ENCODE data around the gene SYNGR3.

SYNGR3 gene

DNA sequence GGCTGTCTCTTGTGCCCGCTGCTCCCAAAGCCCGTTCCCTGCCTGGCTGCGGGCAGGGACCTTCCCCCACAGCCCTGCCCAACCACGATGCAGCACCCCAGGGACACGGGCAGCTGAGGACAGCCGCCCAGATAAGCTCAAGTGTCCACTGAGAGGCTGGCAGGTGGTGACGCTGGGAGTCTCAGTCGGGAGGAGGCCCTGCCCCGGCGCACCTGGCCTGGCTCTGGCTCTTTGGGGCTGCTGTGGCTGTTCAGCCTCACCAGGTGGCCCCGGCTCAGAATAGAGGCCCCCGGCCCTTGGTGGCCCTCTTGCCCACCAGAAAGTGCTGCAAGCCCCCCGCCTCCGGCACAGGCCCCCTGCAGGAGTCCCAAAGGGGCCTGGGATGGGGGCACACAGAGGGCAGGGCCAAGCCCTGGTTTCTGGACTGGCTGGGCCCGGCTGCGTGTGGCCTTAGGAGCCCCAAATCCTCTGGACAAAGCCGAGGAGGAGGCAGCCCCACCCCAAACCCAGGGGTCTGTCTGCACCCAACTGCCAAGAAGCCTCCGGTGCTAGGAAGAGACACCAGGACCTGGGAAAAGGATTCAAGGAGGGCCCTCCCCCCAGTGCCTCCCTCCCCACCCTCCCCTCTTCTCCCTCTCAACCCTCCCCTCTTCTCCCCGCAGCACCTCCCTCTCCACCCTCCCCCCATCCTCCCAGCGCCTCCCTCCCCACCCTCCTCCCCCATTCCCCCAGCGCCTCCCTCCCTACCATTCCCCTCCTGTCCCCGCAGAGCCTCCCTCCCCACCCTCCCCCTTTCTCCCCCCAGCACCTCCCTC is 52.6 kb downstream of the SYNGR3 start:
- no peak for DNase-seq (ENCODE audit: low read depth)

DNA sequence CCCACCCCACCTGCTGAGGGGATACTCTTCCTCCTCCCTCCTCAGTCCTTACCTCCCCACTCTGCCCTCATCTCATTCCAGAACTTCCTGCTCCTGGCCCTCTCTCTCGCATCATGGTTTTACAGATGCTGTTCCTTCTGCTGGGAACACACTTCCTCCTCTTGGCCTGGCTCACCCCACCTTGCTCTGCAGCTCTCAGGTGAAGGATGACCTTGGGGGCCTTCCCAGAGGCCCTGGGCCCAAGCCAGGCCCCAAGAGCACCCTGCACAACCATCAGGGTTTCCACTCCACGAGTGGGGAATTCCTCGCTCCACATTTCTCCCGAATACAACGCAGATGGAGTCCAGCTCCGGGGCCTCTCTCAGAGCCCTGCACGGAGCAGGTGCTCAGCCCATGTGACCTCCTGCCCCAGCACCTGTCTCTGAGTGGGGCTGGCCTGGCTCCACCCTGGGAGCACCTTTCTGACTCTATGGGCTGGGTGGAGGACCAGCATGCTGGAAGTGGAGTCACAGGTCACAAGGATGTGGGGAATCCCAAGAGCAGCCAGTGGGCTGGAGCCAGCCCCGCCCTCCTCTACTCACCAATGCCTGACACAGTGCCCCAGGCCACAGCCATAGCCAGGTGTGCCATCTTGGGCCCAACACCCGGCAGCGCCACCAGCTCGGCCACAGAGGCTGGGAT is 53.4 kb downstream of the SYNGR3 start:
- no peak for DNase-seq (ENCODE audit: low read depth)
